LNCAP (cell line): Measurements from ENCODE around the gene ARHGEF10L.

Source experiments
- CTCF ChIP-seq: fragments of 450-650 bp; IDR thresholded peaks from 2 replicates; pipeline ENCODE4 v1.5.1; 2017; ENCODE audit warnings: mild to moderate bottlenecking

The ARHGEF10L gene

GRCh38 chr1:17653276-17653675, 113.8 kb downstream of the ARHGEF10L start:
- TF ChIP-seq CTCF: no peak

- peak; percentile 54; the same call in 1 of the 2 replicates for TF ChIP-seq CTCF
Measured at GRCh38 chr1:17653728-17654351, 114.3 kb downstream of the ARHGEF10L start.

- no peak for TF ChIP-seq CTCF
Measured at GRCh38 chr1:17654519-17654918, 115.0 kb downstream of the ARHGEF10L start.

GRCh38 chr1:17655169-17655568, 115.7 kb downstream of the ARHGEF10L start:
- no peak for TF ChIP-seq CTCF

- no peak for TF ChIP-seq CTCF
Measured at GRCh38 chr1:17655922-17656321, 116.4 kb downstream of the ARHGEF10L start.

GRCh38 chr1:17657436-17657835, 117.9 kb downstream of the ARHGEF10L start:
- no peak for TF ChIP-seq CTCF

GRCh38 chr1:17658837-17659236, 119.3 kb downstream of the ARHGEF10L start:
- TF ChIP-seq CTCF: no peak
